Dedifferentiated amniotic fluid mesenchymal stem cell (primary cell): ENCODE measurements around the gene CPA4.
A peak's percentile ranks its signal among the peaks of the same experiment; 100 is the strongest.

Experiments used
- DNase-seq: peaks from one replicate; pipeline ENCODE4 v3.0.0-alpha.2; 2016; ENCODE audit errors: extremely low spot score

CPA4 gene

GRCh38 chr7:130345725-130346124, 52.8 kb downstream of the CPA4 start:
- DNase-seq: no peak

GRCh38 chr7:130346177-130346905, 53.4 kb downstream of the CPA4 start:
- DNase-seq: no peak

- DNase-seq: no peak
These were observed 54.0 kb downstream of the CPA4 start for GRCh38 chr7:130346941-130347340.

DNA sequence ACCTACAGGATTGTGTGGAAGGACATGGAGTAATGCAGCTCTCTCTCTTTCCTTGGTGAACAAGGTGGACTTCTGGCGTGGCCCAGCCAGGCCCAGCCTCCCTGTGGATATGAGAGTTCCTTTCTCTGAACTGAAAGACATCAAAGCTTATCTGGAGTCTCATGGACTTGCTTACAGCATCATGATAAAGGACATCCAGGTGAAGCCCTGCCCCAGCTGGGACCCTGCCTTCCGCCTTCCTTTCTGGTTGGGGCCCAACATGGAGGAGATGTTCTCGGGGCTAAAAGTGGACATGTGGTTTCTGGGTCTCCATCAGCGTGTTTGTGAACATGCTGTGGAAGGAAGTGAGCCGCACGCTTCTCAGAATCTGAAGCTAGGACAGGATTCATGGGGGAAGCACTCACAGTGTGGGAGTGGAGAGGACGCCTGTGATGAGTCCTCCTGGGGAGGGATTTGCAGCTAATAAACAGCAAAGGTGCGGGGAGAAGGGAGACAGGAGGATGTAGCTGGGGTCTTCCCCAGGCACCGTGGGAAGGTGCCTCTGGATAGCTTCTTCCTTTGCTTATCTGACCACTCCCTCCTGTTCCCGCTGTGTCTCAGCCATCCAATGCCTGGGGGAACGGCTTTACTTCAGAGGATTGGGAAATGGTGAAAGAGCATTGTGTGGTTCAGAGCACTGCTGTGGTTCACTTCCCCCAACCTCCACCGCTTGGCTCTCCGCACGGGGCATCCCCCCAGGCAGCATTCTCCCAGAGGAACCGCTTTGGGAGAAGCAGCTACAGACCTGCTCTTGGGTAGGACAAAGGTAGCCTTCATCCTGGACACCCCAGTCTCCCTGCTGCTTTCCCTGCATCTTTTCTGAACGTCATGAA, 57.2 kb downstream of the CPA4 start:
- no peak for DNase-seq

DNA sequence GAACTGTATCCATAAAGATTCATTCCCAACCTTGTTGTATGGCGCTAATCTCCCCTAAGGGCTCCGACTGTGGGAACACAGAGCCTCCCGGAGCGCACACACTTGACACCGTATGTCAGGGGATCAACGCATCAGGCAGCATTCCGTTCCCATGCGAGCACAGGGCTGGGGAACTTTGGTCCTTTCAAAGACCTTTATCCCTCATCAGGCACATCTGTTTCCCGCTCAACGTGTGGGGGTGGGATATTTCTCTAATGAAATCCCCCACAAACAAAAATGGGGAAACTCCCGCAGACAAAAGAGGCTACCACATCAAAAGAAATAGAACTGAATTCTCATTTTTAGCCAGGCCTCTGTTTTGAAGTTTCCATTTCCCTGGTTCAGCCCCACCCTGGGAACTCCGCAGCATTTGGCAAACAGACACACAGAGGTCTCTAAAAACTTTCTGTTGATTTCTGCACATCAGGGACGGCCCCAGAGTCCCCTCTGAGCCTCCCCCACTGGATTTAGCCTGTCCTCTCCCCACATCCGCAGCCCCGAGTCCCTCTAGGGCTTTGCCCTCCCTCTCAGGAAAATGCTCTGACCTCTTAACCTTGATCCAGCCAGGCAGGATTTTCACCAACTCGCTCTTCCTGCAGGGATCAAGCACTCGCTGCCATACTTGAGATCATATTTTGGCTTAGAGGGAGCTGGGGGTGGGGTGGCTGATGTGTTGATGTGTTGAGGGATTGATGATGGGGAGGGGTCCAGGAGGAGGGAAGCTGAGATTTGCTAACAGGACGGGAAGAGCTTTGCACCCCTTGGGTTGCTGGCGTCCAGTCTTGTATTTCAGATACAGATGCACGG, 58.2 kb downstream of the CPA4 start:
- DNase-seq: no peak

GRCh38 chr7:130351791-130352090, 58.8 kb downstream of the CPA4 start:
- DNase-seq: no peak

DNA sequence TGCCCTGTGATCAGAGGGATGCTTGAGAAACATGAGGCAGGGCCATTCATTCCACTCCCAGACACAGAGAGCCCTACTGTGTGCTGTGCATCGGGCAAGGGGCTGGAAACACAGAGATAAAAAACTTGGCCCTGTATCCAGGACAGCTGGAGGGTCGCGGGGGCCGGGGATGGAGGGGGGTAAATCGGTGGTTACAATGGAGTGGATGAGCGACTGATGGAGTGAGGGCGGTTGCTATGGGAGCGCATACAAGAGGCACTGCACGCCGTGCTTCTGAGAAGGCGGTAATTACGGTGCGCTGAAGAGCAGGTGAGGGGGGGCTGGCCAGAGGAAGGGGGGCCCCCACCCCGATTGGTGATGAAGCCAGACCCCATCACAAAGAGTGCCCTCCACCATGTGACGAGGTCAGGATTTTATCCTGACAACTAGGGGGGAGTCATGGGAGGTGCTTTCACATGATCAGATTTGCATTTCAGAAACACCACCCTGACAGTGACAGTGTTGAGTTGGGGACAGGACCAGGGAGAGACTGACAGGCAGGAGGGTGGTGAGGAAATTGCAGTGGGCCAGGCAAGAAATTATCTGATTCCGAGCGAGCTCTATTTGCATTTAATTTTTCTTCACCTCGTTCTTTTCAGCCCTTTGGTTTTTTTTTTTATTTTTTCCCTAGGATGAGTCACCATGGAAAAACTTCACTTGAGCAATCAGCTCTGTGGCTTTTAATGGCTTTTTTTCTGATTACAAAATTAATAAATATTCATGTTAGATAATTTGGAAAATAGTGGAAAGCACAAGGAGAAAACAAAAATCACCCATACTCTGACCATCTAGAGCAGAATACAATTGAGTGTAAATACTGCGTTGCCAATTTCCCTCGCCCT, 59.5 kb downstream of the CPA4 start:
- peak; percentile 39 for DNase-seq

DNA sequence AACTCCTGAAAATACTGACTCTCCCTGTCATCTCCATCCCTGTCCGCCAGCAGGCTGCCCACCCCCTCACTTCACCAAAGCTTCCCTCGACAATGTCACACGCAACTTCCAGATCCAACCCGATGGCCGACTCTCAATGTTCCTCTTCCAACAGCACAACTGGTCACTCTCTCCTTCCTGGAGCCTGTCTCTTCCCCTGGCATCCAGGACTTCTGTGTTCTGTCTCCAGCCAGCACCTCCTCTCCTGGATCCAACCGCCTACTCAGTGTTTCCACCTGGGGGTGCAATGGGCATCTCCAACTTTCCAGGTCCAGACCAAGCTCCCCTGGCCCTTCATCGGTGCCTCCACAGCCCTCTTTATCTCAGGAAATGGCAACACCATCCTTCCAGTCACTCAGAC, 60.2 kb downstream of the CPA4 start:
- DNase-seq: no peak

DNA sequence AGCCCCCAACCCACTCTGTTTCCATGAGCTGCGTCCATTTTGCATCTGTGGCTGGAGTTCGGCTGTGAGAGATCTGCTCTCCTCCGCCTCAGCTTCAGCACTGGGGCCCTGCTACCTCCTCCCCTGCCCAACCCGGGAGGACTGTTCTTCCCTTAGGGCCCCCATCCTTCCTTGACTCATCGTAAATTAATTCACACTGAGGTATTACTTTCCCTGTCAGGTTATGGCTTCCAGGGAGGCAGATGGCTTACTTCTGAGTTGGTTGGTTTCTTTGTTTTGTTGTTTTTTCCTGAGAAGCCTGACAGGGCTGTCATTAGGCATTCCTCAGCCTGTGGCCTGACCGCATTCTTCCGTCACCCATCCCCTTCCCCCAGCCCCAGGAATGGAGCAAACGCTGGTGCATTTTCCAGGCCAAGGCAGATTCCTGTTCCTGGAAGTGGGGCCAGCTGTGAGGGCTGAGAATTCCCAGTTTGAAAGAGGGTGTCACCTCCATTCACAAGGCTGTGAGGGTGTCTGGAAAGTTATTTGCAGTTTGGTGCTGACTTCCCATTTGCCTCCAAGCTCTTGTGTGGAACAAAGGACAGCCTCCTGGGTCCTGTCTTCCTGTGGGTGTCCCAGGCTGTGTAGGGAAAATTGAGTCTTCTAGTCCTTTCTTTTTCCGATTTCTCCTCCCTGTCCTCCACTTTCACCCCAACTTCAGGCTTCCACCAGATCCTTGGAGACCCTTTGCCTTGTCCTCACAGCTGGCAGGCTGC, 63.3 kb downstream of the CPA4 start:
- peak; percentile 95 for DNase-seq

DNA sequence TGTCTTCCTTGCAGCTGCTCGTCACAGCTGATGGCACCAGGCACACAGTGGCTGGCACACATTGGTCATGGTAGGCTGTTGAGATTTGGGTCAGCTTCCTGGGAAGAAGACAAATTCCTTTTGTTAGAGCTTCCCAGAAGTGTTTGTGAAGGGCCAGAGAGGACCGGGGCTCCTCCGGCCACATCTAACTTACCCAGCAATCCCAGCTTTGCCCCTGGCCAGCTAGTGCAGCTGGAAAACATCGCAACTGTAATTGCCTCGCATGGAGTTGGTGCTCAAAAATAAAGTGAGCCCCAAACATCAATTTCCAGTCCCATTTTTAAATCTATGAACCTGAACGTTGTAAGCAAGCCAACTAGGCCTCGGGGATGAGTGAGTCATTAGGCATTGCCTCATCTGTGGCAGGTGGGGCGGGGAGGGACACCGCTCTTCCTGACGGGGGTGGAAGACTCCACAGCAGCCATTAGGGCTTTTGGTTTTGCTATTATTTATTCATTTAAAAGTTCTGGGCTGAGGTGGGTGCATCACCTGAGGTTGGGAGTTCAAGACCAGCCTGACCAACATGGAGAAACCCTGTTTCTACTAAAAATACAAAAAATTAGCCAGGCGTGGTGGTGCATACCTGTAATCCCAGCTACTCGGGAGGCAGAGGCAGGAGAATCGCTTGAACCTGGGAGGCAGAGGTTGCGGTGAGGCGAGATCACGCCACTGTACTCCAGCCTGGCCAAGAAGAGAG, 64.1 kb downstream of the CPA4 start:
- DNase-seq: peak; percentile 65

GRCh38 chr7:130358471-130358870, 65.5 kb downstream of the CPA4 start:
- no peak for DNase-seq

DNA sequence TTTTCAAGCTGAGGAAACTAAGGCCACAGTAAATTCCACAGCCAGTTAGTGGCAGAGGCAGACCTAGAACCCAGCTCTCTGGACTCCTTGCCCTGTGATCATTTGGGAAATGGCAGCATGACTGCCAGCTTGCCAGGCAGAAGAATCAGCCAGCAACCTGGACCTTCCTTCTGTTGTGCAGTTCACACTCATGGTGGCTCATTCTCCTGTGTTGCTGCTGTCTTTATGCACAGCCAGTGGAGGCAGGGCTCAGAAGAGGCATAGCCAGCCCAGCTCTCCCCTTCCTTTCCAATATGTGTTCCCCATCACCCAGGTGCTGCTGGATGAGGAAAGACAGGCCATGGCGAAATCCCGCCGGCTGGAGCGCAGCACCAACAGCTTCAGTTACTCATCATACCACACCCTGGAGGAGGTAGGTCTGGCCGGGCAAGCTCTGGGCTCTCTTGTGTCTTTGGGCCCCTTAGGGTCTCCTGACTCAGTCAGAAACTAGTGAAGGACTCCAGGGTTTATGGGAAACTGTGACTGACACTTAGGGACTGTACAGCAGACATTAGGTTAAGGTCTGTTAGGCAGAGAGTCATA, 66.4 kb downstream of the CPA4 start:
- DNase-seq: no peak

DNA sequence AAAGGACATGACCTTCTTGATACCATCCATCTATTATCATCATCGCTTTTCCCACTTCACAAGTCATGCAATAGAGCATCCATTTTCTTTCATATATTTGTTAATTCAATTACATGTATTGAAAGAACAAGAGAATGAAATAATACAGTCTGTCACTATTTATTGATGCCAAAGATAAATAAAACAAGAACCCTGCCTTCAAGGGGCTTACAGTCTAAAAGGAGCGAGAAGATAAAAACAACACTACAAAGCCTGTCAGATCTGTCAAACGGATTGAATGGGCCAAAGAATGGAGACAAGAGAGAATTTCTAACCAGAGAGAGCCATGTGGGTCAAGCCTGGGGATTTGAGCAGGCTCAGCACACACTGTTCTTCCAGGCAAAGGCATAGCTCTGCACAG, 67.6 kb downstream of the CPA4 start:
- no peak for DNase-seq

GRCh38 chr7:130361681-130362080, 68.7 kb downstream of the CPA4 start:
- no peak for DNase-seq

- no peak for DNase-seq
These were observed 69.4 kb downstream of the CPA4 start for GRCh38 chr7:130362251-130362816.

- DNase-seq: peak; percentile 78
These were observed 70.3 kb downstream of the CPA4 start for GRCh38 chr7:130363026-130363847.

GRCh38 chr7:130364451-130364850, 71.5 kb downstream of the CPA4 start:
- DNase-seq: no peak

DNA sequence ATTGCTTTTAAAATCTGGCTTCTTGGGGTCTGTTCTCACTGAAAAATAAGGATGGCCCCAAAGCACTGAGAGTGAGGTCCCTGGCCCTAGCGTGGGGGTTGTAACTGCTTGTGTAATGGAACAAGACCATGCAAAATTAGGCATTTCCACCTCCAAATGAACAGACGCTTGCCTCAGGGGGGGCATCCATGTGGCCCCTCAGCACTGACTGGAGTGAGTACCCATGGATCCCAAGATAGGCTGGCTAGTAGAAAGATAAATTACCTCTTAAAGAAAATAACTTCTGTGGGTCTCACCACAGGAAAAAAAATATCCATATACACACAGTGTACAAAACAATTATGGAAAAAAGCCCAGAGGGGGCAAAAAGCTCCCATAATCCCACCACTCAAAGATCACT, 72.1 kb downstream of the CPA4 start:
- no peak for DNase-seq
